ENCODE data around the gene APOA5. TPM values are rescaled to one million over a fixed set of nuclear protein-coding genes. Genes with fewer than 3 reads are reported as not detected.

Gene APOA5
- total and polyA plus RNA-seq, 2 of the 8 experiments (the other 6 are each of a cell fraction or from before 2014, with no cell fraction given): 0.08 to 0.15 TPM

GRCh38 chr11:116825854-116826750, 34.4 kb upstream of the APOA5 start (continued):
- TF ChIP-seq SIN3A (conservative IDR thresholded peaks at IDR 0.05 in 1 of 2, IDR thresholded peaks at IDR 0.05 in 1 of 2; ENCODE audit: low read depth in 1 of 2, low read length in 2 of 2) (no peak), SRF (IDR thresholded peaks at IDR 0.05; ENCODE audit: low read depth, low read length) (no peak), MAFK (IDR thresholded peaks at IDR 0.05; ENCODE audit: low read depth, low read length) (no peak), TAF7 (optimal IDR thresholded peaks at IDR 0.05; ENCODE audit: borderline replicate concordance, low read depth, low read length) (no peak), YY1 (IDR thresholded peaks at IDR 0.05; ENCODE audit: low read depth, low read length) (no peak), SAP30 (IDR thresholded peaks at IDR 0.05; ENCODE audit: insufficient read depth, insufficient replicate concordance, low read length) (no peak)

Data from H1 (cell line).